Osteoblast (primary cell): ENCODE results near the gene MALRD1. TPM values are rescaled to one million over a fixed set of nuclear protein-coding genes. Genes with fewer than 3 reads are reported as not detected.

ENCODE experiments used
- DNase-seq: peaks from one replicate; pipeline ENCODE4 v3.0.0; 2011; ENCODE audit warnings: low spot score, mixed read lengths; ENCODE audit not compliant: insufficient read length; ENCODE audit errors: missing footprints
- H2AFZ ChIP-seq: 2 replicates; pipeline ENCODE4 v1.6.0; 2011; ENCODE audit warnings: mild to moderate bottlenecking, low read length
- H3K27ac ChIP-seq: 2 replicates; pipeline ENCODE4 v1.5.1; 2011; ENCODE audit warnings: mild to moderate bottlenecking, low read depth, low read length, moderate library complexity
- H3K27me3 ChIP-seq: 2 replicates; pipeline ENCODE4 v1.6.0; 2012; ENCODE audit warnings: mild to moderate bottlenecking, control low read depth, inconsistent platforms, low read length, moderate library complexity; ENCODE audit not compliant: insufficient read depth
- H3K36me3 ChIP-seq: 2 replicates; pipeline ENCODE4 v1.5.1; 2011; ENCODE audit warnings: mild to moderate bottlenecking, low read length, control low read depth, moderate library complexity; ENCODE audit not compliant: insufficient read depth
- H3K4me1 ChIP-seq: 2 replicates; pipeline ENCODE4 v1.5.1; 2011; ENCODE audit warnings: mild to moderate bottlenecking, low read length, control low read depth, moderate library complexity; ENCODE audit not compliant: insufficient read depth
- H3K4me2 ChIP-seq: 2 replicates; pipeline ENCODE4 v1.6.0; 2011; ENCODE audit warnings: mild to moderate bottlenecking, low read length; ENCODE audit not compliant: insufficient read depth
- H3K4me3 ChIP-seq: fragments of 200-600 bp; sonication (generic); 3 replicates; pipeline ENCODE4 v1.5.1; 2012; ENCODE audit warnings: mild to moderate bottlenecking, low read length, inconsistent platforms; ENCODE audit not compliant: insufficient read depth
- H3K79me2 ChIP-seq: 2 replicates; pipeline ENCODE4 v1.6.0; 2012; ENCODE audit warnings: mild to moderate bottlenecking, low read length, control low read depth, inconsistent platforms; ENCODE audit not compliant: insufficient read depth
- H3K9me3 ChIP-seq: 2 replicates; pipeline ENCODE4 v1.5.1; 2011; ENCODE audit warnings: low read depth, low read length, control low read depth
- H4K20me1 ChIP-seq: 2 replicates; pipeline ENCODE4 v1.6.0; 2012; ENCODE audit warnings: mild to moderate bottlenecking, low read length, control low read depth; ENCODE audit not compliant: insufficient read depth
- total RNA-seq: library from RNA; depleted of rRNA; stranded (reverse); fragments of >200 nt; gene quantifications from 2 replicates; pipeline ENCODE4 v1.2.3, GENCODE V29; 2012
- TF ChIP-seq, protein P1 (sequence below): IDR thresholded peaks from 2 replicates; pipeline ENCODE4 v1.5.1; 2011; ENCODE audit warnings: mild to moderate bottlenecking, low read depth, low read length, moderate library complexity; ENCODE audit errors: extremely low read depth

Gene MALRD1
- total RNA-seq, 1 donor: 2.9 TPM

DNA sequence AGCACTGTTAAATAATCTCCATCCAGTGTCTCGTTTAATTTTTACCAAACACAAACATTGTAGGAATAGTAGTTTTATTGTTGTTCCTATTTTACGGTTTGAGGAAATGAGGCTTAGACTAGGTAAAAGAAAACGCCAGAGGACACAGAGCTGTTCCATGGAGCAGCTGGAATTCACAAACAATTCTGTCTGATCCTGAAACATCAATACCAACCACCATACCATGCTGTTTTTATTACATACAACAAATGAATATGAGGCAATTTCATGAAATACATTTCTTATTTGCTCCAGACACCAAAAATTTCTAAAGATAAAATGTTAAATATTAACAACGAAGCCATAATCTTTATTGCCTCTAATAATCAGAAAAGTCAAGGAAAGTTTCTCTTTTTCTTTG is 9.4 kb downstream of the MALRD1 start:
- H3K27ac ChIP-seq: no peak overlapping the region
- DNase-seq: no peak
- no peak overlapping the region for H3K4me2 ChIP-seq
- no peaks in the 10 kb centered on the region for H3K4me1 ChIP-seq
- no peak overlapping the region for H2AFZ ChIP-seq
- TF ChIP-seq, protein P1, sequence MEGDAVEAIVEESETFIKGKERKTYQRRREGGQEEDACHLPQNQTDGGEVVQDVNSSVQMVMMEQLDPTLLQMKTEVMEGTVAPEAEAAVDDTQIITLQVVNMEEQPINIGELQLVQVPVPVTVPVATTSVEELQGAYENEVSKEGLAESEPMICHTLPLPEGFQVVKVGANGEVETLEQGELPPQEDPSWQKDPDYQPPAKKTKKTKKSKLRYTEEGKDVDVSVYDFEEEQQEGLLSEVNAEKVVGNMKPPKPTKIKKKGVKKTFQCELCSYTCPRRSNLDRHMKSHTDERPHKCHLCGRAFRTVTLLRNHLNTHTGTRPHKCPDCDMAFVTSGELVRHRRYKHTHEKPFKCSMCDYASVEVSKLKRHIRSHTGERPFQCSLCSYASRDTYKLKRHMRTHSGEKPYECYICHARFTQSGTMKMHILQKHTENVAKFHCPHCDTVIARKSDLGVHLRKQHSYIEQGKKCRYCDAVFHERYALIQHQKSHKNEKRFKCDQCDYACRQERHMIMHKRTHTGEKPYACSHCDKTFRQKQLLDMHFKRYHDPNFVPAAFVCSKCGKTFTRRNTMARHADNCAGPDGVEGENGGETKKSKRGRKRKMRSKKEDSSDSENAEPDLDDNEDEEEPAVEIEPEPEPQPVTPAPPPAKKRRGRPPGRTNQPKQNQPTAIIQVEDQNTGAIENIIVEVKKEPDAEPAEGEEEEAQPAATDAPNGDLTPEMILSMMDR: no peak
- H4K20me1 ChIP-seq: no peaks in the 10 kb centered on the region
- H3K79me2 ChIP-seq: no peaks in the 10 kb centered on the region
- no peaks in the 10 kb centered on the region for H3K9me3 ChIP-seq
- H3K36me3 ChIP-seq: no peaks in the 10 kb centered on the region
- no peak overlapping the region for H3K4me3 ChIP-seq
- H3K27me3 ChIP-seq: no peaks in the 10 kb centered on the region

DNA sequence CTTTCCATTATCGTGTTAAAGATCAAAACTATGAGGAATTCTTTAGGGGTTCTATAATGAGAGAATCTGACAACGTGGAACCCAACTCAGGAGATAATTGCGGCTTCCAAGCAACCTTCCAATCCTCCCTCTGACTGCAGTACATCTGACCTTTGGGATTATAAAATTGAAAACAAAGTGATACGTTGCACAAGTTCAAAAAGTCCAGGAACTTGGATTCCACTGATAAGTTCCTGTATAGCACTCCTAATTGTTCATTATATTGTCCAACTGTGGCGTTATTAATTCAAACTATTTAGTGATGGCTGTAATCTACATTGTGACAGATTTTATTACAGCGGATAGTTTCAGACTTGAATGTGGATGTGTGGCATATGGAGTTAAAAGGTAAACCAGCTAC is 15.4 kb downstream of the MALRD1 start:
- no peak overlapping the region for H2AFZ ChIP-seq
- no peak overlapping the region for H3K27ac ChIP-seq
- no peaks in the 10 kb centered on the region for H3K4me1 ChIP-seq
- no peaks in the 10 kb centered on the region for H3K36me3 ChIP-seq
- no peaks in the 10 kb centered on the region for H3K79me2 ChIP-seq
- H4K20me1 ChIP-seq: no peaks in the 10 kb centered on the region
- no peak overlapping the region for H3K4me3 ChIP-seq
- DNase-seq: no peak
- TF ChIP-seq, protein P1: no peak
- H3K9me3 ChIP-seq: no peaks in the 10 kb centered on the region
- H3K4me2 ChIP-seq: no peak overlapping the region
- H3K27me3 ChIP-seq: no peaks in the 10 kb centered on the region

DNA sequence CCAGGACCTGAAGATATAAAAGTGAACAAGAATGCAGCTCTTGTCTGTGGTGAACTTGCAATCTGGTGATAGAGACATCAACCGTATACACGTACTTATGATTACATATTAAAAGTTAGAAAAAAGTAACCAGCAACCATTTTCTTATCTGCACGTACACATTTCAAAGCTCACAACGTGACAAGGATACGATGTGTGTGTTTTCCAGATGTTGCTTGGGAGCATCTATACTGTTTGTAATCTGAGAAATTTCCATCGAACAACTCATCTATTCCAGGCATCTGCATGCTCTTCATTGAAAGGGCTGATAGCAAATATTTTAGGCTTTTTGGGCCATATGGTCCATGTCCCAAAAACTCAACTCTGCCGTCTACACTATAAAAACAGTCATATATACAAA is 23.3 kb downstream of the MALRD1 start:
- Histone ChIP-seq H3K4me2 (no peak overlapping the region), H3K27ac (no peak overlapping the region)
- DNase-seq: no peak

DNA sequence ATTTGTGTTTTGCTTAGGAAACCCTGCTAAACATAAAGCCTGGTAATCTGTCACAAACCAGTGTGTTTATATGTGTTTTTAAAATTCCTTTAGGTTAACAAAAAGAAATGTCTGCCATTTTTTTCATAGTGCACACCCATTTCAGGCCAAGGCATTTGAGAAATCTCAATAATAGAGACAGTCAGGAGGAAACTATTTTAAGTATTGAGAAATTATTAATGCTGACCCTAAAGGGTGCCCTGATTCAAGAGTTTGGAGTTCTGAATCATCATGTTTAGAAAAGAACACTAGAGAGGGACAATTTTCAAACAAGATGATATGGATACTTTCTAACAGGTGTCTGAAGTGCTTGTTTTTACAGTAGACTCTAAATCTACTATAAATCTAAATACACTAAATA is 28.7 kb downstream of the MALRD1 start:
- no peak overlapping the region for H3K4me2 ChIP-seq
- no peaks in the 10 kb centered on the region for H3K27me3 ChIP-seq
- H2AFZ ChIP-seq: no peak overlapping the region
- H3K36me3 ChIP-seq: no peaks in the 10 kb centered on the region
- no peaks in the 10 kb centered on the region for H4K20me1 ChIP-seq
- H3K4me1 ChIP-seq: no peaks in the 10 kb centered on the region
- H3K79me2 ChIP-seq: no peaks in the 10 kb centered on the region
- TF ChIP-seq, protein P1: no peak
- no peaks in the 10 kb centered on the region for H3K9me3 ChIP-seq
- H3K27ac ChIP-seq: no peak overlapping the region
- no peak overlapping the region for H3K4me3 ChIP-seq
- DNase-seq: no peak

More for the DNA sequence above, 23.3 kb downstream of the MALRD1 start:
- Histone ChIP-seq H3K36me3 (no peaks in the 10 kb centered on the region), H3K79me2 (no peaks in the 10 kb centered on the region), H3K4me1 (no peaks in the 10 kb centered on the region), H4K20me1 (no peaks in the 10 kb centered on the region), H3K27me3 (no peaks in the 10 kb centered on the region), H2AFZ (no peak overlapping the region), H3K4me3 (no peak overlapping the region), H3K9me3 (no peaks in the 10 kb centered on the region)
- TF ChIP-seq, protein P1: no peak
